ENCODE results near the gene C1orf35.

DNA sequence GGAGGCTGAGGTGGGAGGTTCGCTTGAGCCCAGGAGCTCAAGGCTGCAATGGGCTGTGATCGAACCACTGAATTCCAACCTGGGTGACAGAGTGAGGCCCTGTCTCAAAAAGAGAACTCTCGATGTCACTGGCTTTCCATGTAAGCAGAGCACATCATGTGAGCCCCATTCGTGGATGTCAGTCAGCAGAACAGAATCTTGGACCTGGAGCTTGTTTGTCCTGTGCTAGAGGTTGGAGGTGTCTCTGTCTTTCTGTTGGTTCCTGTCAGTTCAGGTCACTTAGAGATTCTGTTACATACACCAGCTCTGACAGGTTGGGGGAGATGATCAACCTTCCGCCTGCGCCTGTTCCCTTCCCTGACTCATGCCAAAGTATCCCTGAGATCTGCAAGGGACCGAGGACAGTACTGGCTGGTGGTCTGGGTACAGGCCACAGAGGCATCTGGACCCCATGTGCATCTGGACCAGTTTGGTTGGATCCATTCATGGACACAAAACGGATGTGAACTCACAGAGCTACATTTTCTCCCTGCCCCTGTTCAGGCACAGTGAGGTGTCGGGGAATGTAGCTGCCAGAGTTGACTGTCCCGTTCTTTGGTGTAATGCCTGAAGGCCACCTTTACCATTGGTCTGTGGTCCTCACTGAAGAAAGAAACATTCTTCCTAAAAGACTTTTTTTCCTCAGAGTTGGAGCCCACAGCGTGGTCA, 10.6 kb downstream of the C1orf35 start:
- TF ChIP-seq, protein P1, sequence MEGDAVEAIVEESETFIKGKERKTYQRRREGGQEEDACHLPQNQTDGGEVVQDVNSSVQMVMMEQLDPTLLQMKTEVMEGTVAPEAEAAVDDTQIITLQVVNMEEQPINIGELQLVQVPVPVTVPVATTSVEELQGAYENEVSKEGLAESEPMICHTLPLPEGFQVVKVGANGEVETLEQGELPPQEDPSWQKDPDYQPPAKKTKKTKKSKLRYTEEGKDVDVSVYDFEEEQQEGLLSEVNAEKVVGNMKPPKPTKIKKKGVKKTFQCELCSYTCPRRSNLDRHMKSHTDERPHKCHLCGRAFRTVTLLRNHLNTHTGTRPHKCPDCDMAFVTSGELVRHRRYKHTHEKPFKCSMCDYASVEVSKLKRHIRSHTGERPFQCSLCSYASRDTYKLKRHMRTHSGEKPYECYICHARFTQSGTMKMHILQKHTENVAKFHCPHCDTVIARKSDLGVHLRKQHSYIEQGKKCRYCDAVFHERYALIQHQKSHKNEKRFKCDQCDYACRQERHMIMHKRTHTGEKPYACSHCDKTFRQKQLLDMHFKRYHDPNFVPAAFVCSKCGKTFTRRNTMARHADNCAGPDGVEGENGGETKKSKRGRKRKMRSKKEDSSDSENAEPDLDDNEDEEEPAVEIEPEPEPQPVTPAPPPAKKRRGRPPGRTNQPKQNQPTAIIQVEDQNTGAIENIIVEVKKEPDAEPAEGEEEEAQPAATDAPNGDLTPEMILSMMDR (conservative IDR thresholded peaks at IDR 0.05; ENCODE audit: low read depth in 2 of 2), result no peak
- TF ChIP-seq NANOG (IDR thresholded peaks at IDR 0.05; ENCODE audit: borderline replicate concordance) (no peak), POLR2AphosphoS5 (IDR thresholded peaks at IDR 0.05; ENCODE audit: low read depth) (no peak)
